GM20000 (cell line): ENCODE results near the gene MEIS3.

Source experiments
- DNase-seq: peaks from one replicate; pipeline ENCODE4 v3.0.0; 2012; ENCODE audit warnings: low spot score
- TF ChIP-seq, protein P1 (sequence below): IDR thresholded peaks from 2 replicates; pipeline ENCODE4 v1.5.1; 2012; ENCODE audit warnings: mild to moderate bottlenecking, control low read depth; ENCODE audit errors: extremely low read depth, missing control alignments

Gene MEIS3

GRCh38 chr19:47358936-47359335 is 60.4 kb downstream of the MEIS3 start:
- no peak for DNase-seq
- TF ChIP-seq, protein P1, sequence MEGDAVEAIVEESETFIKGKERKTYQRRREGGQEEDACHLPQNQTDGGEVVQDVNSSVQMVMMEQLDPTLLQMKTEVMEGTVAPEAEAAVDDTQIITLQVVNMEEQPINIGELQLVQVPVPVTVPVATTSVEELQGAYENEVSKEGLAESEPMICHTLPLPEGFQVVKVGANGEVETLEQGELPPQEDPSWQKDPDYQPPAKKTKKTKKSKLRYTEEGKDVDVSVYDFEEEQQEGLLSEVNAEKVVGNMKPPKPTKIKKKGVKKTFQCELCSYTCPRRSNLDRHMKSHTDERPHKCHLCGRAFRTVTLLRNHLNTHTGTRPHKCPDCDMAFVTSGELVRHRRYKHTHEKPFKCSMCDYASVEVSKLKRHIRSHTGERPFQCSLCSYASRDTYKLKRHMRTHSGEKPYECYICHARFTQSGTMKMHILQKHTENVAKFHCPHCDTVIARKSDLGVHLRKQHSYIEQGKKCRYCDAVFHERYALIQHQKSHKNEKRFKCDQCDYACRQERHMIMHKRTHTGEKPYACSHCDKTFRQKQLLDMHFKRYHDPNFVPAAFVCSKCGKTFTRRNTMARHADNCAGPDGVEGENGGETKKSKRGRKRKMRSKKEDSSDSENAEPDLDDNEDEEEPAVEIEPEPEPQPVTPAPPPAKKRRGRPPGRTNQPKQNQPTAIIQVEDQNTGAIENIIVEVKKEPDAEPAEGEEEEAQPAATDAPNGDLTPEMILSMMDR: no peak

DNA sequence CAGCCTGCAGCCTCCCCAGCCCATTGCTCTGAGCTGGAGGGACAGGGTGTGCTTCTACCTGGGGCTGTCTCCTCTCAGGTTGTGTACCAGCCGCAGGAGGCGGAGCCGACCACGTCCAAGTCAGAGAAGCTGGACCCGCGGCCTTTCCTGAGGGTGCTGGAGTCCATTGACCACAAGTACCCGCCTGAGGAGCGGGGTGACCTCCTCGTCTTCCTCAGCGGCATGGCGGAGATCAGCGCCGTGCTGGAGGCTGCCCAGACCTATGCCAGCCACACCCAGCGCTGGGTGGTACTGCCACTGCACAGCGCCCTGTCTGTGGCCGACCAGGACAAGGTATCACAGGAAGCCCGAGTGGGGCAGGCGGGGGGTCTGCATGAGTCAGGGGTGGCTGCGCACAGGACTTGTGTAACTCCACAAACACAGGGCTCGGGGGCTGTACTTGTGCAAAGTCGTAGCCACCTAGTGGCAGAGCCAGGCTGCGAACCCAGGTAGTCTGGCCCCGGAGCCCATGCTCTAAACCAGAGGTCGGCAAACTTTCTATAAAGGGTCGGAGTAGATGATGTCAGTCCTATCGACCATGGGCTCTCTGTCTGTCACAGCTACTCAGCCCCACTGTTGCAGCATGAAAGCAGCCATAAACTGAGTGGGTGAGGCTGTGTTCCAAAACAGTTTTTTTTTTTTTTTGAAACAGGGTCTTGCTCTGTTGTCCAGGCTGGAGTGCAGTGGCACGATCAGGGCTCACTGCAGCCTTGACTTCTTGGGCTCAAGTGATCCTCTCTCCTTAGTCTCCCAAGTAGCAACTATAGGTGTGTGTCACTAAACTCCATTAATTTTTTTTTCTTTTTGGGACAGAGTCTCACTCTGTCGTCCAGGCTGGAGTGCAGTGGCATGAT is 61.3 kb downstream of the MEIS3 start:
- TF ChIP-seq, protein P1: no peak
- DNase-seq: no peak

GRCh38 chr19:47356900-47357299 is 62.4 kb downstream of the MEIS3 start:
- no peak for DNase-seq
- TF ChIP-seq, protein P1: no peak

DNA sequence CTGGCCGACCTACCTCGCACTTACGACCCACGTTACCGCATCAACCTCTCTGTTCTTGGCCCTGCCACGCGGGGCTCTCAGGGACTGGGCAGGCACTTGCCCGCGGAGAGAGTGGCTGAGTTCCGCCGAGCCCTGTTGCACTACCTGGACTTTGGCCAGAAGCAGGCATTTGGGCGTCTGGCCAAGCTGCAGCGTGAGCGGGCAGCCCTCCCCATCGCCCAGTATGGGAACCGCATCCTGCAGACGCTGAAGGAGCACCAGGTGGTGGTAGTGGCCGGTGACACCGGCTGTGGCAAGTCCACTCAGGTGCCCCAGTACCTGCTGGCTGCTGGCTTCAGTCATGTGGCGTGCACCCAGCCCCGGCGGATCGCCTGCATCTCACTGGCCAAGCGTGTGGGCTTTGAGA is 66.0 kb downstream of the MEIS3 start:
- DNase-seq: no peak

More for the DNA sequence above, 66.0 kb downstream of the MEIS3 start:
- TF ChIP-seq, protein P1: no peak
